Measurements from ENCODE around the gene KANK3. TPM values are rescaled to one million over a fixed set of nuclear protein-coding genes. Genes with fewer than 3 reads are reported as not detected.
"Not testable (repeated sequence)": the region's sequence is repeated elsewhere in the genome, so short reads cannot be mapped to it uniquely, and the experiment has no call there.

Gene KANK3
- total RNA-seq, 2 experiments from 2014 or later: 2.3 to 2.9 TPM

DNA sequence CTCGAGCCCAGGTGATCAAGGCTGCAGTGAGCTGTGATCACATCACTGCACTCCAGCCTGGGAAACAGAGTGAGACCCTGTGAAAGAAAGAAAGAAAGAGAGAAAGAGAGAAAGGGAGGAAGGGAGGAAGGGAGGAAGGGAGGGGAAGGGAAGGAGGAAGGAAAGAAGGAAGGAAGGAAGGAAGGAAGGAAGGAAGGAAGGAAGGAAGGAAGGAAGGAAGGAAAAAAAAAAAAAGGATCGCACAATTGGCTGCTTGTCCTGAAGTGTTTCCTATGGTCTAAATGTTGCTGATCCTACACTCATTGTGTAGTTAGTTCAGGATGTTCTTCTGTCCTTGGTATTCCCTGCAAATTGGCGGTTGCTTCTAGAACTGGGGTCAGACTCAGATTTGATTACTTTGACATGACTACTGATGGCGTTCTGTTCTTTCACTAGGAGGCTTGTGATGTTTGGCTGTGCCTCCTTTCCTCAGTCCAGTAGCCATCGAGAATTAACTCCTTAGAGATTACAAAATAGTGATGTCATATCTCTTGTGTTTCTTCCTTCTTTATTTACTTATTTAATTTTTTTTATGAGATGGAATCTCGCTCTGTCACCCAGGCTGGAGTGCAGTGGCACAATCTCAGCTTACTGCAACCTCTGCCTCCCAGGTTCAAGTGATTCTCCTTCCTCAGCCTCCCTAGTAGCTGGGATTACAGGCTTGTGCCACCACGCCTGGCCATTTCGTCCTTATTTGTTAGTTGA lies 6.7 kb upstream of the KANK3 start:
- POLR2A ChIA-PET: not testable (repeated sequence)
- CTCF ChIA-PET: interaction anchor here (0.6 kb wide), 1 partner anchor 16 kb away, joined by 5 read pairs; no protein-coding TSS in a partner anchor
- intact Hi-C loops (cut with micrococcal nuclease): loop anchor here (5.0 kb wide), 1 partner anchor 228 kb away; the partner anchor contains the start of gene MYO1F

DNA sequence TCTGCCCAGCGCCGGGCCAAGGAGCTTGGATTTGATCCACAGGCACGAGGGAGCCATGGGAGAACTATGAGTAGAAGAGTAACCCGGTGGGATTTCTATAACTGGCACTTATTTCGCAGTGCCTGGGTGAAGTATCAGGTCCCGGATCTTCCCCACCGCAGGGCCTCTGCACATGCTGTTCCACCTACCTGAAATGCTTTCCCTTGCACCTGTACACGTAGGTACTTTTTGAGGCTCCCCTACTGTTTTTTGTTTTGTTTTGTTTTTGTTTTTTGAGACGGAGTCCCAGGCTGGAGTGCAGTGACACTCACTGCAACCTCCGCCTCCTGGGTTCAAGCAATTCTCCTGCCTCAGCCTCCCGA lies 402 bp upstream of the KANK3 start:
- Mint-ChIP-seq H3K36me3 (no peaks in the 10 kb centered on the region), H3K4me3 (peak overlapping the region; percentile 69), H3K4me1 (ENCODE audit: low read depth) (peaks cover 10% of the 10 kb centered on the region), H3K9me3 (no peaks in the 10 kb centered on the region), H3K27ac (no peak overlapping the region), H3K27me3 (no peaks in the 10 kb centered on the region)
- DNase-seq: no peak
- intact Hi-C loops (cut with micrococcal nuclease): no loop called here
- CTCF ChIA-PET: interaction anchor here (1.1 to 3.2 kb wide), 3 partner anchors 10 to 237 kb away, joined by 3 to 23 read pairs (median 4); partner anchors contain the start of gene MARCHF2
- POLR2A ChIA-PET: interaction anchor here (1.5 kb wide), 1 partner anchor 9 kb away, joined by 3 read pairs; no protein-coding TSS in a partner anchor

More for the DNA sequence above, 6.7 kb upstream of the KANK3 start:
- H3K27ac Mint-ChIP-seq; H3K9me3 Mint-ChIP-seq; H3K4me3 Mint-ChIP-seq; DNase-seq; H3K4me1 Mint-ChIP-seq (ENCODE audit: low read depth); H3K36me3 Mint-ChIP-seq: not testable (repeated sequence)
- H3K27me3 Mint-ChIP-seq: peaks cover 12% of the 10 kb centered on the region

DNA sequence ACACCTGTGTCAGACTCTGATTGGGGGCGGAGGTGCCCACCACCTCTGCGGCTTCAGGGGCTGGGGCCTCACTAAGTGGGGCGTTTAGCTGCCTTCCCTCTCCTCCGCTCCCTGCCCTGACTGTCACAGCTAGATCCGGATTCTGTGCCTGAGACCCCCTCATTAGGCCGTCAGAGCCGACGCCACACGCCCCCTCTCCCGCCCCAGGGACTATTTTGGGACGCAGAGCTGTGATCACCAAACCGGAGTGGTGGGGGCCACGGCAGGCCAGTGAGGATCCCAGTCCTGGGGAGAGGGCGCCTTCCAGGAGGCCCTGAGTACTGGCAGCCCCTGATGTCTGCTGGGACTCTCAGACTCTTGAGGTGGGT lies 762 bp downstream of the KANK3 start:
- ChIA-PET POLR2A (interaction anchor here (1.5 kb wide), 1 partner anchor 8 kb away, joined by 3 read pairs; no protein-coding TSS in a partner anchor), CTCF (interaction anchor here (0.6 to 3.2 kb wide), 2 partner anchors 11 to 135 kb away, joined by 3 to 23 read pairs; no protein-coding TSS in a partner anchor)
- H3K9me3 Mint-ChIP-seq: no peaks in the 10 kb centered on the region
- peaks cover 10% of the 10 kb centered on the region for H3K4me1 Mint-ChIP-seq (ENCODE audit: low read depth)
- no peak for DNase-seq
- H3K27ac Mint-ChIP-seq: no peak overlapping the region
- H3K36me3 Mint-ChIP-seq: no peaks in the 10 kb centered on the region
- intact Hi-C loops (cut with micrococcal nuclease): no loop called here
- H3K4me3 Mint-ChIP-seq: peak overlapping the region; percentile 39
- H3K27me3 Mint-ChIP-seq: peaks cover 6% of the 10 kb centered on the region

DNA sequence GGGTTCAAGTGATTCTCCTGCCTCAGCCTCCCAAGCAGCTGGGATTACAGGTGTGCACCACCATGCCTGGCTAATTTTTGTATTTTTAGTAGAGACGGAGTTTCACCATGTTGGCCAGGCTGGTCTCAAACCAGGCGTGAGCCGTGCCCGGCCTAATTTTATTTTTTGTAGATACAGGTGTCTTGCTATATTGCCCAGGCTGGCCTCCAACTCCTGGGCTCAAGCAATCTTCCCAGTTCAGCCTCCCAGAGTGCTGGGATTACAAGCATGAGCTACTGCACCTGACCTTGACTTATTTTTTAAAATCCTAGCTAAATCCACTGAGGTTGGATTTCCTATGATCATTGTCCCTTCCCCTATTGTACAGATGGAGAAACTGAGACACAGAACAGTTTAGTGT lies 1.6 kb downstream of the KANK3 start:
- H3K27ac Mint-ChIP-seq; H3K9me3 Mint-ChIP-seq; H3K4me3 Mint-ChIP-seq; DNase-seq; H3K27me3 Mint-ChIP-seq; intact Hi-C loops (cut with micrococcal nuclease); POLR2A ChIA-PET; H3K36me3 Mint-ChIP-seq: not testable (repeated sequence)
- peaks cover 10% of the 10 kb centered on the region for H3K4me1 Mint-ChIP-seq (ENCODE audit: low read depth)
- CTCF ChIA-PET: interaction anchor here (1.0 kb wide), 1 partner anchor 13 kb away, joined by 12 read pairs; no protein-coding TSS in a partner anchor

DNA sequence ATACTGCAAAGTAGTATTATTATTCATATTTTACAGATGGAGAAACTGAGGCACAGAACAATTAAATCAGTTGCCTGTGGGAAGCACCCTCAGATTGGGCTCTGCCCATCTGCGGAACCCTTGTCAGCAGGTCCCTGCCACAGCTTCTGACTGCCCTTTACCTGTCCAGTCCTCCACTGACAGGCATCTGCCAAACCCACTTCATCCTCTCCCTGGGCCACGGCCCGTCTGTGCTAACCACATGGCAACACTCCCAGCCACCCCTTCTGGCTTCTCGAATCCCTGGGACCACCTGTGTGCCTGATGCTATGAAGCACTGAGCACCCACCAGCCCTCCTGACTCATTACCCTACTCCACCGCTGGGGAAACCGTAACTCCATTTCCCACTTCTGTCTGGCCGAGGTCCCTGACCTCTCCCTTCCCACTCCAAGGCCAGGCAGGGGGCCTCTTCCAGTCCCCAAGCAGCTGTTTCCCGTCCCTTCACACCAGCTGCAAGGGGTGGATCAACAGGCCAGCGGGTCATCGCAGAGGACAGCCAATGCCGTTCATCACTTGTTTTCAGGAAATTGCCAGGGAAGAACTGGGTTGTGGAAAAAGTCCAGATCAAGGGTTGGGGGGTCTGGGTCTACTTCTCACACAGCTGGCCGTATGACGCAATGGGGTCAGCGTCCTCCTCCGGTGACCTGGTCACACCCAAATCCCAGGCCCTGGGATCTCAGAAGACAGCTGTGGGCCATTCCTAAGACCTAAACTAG lies 2.5 kb downstream of the KANK3 start:
- CTCF ChIA-PET: interaction anchor here (1.0 kb wide), 1 partner anchor 14 kb away, joined by 12 read pairs; no protein-coding TSS in a partner anchor
- no peaks in the 10 kb centered on the region for H3K36me3 Mint-ChIP-seq
- H3K9me3 Mint-ChIP-seq: no peaks in the 10 kb centered on the region
- no peak overlapping the region for H3K4me3 Mint-ChIP-seq
- peaks cover 15% of the 10 kb centered on the region for H3K27me3 Mint-ChIP-seq
- intact Hi-C loops (cut with micrococcal nuclease): no loop called here
- peaks cover 13% of the 10 kb centered on the region for H3K4me1 Mint-ChIP-seq (ENCODE audit: low read depth)
- POLR2A ChIA-PET: no interaction called here
- no peak overlapping the region for H3K27ac Mint-ChIP-seq
- no peak for DNase-seq

DNA sequence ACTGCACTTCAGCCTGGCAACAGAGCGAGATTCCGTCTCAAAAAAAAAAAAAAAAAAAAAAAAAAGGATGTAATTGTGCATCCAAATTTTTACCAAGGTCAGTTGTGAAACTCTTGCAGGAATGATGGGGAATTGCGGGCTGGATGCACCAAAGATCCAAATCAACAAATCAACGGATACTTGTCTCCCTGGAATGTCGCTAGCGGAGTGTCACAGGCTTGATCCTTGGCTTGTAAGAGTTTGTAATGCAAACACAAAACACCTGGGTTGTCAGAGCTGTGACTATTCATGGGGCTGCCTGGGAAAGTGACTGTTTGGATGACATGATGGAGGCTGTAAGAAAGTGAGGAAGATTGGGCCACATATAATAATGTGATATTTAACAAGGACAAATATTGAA lies 4.2 kb downstream of the KANK3 start:
- H3K9me3 Mint-ChIP-seq: no peaks in the 10 kb centered on the region
- ChIA-PET POLR2A (no interaction called here), CTCF (no interaction called here)
- no peaks in the 10 kb centered on the region for H3K36me3 Mint-ChIP-seq
- no peak overlapping the region for H3K4me3 Mint-ChIP-seq
- peaks cover 20% of the 10 kb centered on the region for H3K27me3 Mint-ChIP-seq
- no peak for DNase-seq
- H3K4me1 Mint-ChIP-seq (ENCODE audit: low read depth): peaks cover 15% of the 10 kb centered on the region
- H3K27ac Mint-ChIP-seq: no peak overlapping the region
- intact Hi-C loops (cut with micrococcal nuclease): no loop called here

DNA sequence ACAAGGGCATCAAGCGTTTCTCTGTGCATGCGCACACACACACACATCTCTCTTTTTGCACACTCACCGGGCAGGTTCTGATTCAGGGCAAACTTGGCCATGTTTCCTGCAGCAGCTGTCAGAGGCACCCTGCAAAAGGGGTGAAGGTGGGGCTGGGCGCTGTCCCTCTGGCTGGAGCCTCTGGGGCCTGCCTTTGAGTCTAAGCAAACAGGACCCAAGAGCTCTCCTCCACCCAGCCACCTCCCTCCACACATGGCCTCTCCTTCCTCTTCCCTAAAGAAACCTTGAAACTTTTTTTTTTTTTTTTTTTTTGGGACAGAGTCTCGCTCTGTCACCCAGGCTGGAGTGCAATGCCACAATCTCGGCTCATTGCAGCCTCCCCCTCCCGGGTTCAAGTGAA lies 5.3 kb downstream of the KANK3 start:
- Mint-ChIP-seq H3K4me1 (ENCODE audit: low read depth) (peaks cover 13% of the 10 kb centered on the region), H3K36me3 (no peaks in the 10 kb centered on the region), H3K9me3 (no peaks in the 10 kb centered on the region), H3K27ac (no peak overlapping the region), H3K27me3 (peaks cover 22% of the 10 kb centered on the region), H3K4me3 (no peak overlapping the region)
- intact Hi-C loops (cut with micrococcal nuclease): no loop called here
- ChIA-PET CTCF (no interaction called here), POLR2A (no interaction called here)
- DNase-seq: no peak

DNA sequence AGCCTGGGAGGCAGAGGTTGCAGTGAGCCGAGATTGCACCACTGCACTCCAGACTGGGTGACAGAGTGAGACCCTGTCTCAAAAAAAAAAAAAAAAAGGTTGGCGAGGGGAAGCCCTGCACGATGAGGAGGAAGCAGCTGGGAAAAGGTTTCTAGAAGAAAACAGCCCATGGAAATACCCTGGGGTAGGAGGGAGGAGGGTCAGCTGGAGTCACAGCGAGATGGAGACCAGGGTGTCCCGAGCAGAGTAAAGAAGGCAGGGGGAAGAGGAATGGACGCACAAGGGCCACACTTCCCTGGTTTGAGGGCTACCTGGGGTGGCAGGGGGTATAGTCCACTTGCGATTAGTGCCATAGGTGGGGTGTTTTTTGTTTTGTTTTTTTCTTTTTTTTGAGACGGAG lies 6.4 kb downstream of the KANK3 start:
- DNase-seq: no peak
- peaks cover 8% of the 10 kb centered on the region for H3K4me1 Mint-ChIP-seq (ENCODE audit: low read depth)
- no peaks in the 10 kb centered on the region for H3K36me3 Mint-ChIP-seq
- ChIA-PET POLR2A (no interaction called here), CTCF (interaction anchor here (1.2 to 3.1 kb wide), 5 partner anchors 12 to 146 kb away, joined by 4 to 21 read pairs (median 7); no protein-coding TSS in a partner anchor)
- H3K27me3 Mint-ChIP-seq: peaks cover 22% of the 10 kb centered on the region
- intact Hi-C loops (cut with micrococcal nuclease): no loop called here
- H3K27ac Mint-ChIP-seq: no peak overlapping the region
- no peak overlapping the region for H3K4me3 Mint-ChIP-seq
- no peaks in the 10 kb centered on the region for H3K9me3 Mint-ChIP-seq

DNA sequence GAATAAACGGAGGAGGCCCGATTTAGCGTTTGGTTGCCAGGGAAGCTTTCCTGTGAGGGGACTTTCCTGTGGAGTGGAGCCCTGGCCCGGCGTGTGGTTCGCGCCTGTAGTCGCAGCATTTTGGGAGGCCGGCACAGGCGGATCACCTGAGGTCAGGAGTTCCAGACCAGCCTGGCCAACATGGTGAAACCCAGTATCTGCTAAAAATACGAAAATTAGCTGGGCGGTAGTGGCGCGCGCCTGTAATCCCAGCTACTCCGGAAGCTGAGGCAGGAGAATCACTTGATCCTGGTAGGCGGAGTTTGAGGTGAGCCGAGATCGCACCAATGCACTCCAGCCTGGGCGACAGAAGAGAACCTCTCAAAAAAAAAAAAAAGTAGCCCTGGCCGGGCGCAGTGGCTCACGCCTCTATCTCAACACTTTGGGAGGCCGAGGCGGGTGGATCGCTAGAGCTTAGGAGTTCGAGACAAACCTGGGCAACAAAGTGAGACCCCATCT lies 6.9 kb downstream of the KANK3 start:
- Mint-ChIP-seq H3K9me3 (no peaks in the 10 kb centered on the region), H3K27ac (no peak overlapping the region), H3K36me3 (no peaks in the 10 kb centered on the region), H3K4me1 (ENCODE audit: low read depth) (peaks cover 8% of the 10 kb centered on the region), H3K4me3 (peak overlapping the region; percentile 52), H3K27me3 (peaks cover 22% of the 10 kb centered on the region)
- ChIA-PET CTCF (interaction anchor here (0.9 to 3.1 kb wide), 10 partner anchors 8 to 147 kb away, joined by 3 to 21 read pairs (median 4); partner anchors contain the start of gene HNRNPM), POLR2A (no interaction called here)
- intact Hi-C loops (cut with micrococcal nuclease): no loop called here
- DNase-seq: no peak

DNA sequence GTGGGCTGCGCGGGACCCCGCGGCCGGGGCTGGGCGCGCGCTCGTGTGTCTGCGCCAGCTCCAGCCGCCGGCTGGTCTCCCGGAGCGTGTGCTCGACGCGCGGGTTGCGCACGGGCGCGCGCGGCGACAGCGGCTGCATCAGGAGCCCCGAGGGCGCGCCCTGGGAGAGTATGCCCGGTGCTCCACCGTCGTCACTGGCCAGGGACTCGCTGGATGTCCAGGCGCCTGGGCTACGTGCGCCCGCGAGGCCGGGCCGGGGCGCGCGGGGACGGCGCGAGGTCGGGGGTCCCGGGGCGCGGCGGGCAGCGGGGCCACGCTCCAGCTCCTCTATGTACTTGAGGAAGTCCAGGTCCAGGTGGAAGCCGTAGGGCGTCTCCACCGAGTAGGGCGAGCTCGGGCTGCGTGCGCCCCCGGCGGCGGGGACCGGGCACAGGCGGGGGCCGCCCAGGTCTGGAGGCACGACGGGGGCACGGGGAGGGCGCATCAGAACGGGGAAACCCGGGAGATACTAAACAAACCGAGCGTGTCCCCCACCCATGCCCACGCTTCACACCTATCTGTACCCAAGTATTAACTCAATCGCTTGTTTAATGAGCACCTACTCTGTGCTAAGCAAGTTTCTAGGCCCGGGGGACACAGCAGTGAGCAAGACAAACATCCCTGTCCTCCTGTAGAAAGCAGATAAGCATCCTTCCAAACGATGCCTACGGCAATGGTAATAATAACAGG lies 7.6 kb downstream of the KANK3 start:
- Mint-ChIP-seq H3K36me3 (no peaks in the 10 kb centered on the region), H3K27me3 (peaks cover 22% of the 10 kb centered on the region), H3K4me3 (peak overlapping the region; percentile 52), H3K4me1 (ENCODE audit: low read depth) (peaks cover 6% of the 10 kb centered on the region), H3K9me3 (no peaks in the 10 kb centered on the region), H3K27ac (no peak overlapping the region)
- ChIA-PET POLR2A (interaction anchor here (0.7 to 1.0 kb wide), 2 partner anchors 12 to 28 kb away, joined by 3 read pairs; no protein-coding TSS in a partner anchor), CTCF (interaction anchor here (0.9 to 3.1 kb wide), 16 partner anchors 9 to 246 kb away, joined by 3 to 21 read pairs (median 5); partner anchors contain the start of genes HNRNPM, NDUFA7, RPS28 and ZNF414)
- peak; percentile 55 for DNase-seq
- intact Hi-C loops (cut with micrococcal nuclease): no loop called here

DNA sequence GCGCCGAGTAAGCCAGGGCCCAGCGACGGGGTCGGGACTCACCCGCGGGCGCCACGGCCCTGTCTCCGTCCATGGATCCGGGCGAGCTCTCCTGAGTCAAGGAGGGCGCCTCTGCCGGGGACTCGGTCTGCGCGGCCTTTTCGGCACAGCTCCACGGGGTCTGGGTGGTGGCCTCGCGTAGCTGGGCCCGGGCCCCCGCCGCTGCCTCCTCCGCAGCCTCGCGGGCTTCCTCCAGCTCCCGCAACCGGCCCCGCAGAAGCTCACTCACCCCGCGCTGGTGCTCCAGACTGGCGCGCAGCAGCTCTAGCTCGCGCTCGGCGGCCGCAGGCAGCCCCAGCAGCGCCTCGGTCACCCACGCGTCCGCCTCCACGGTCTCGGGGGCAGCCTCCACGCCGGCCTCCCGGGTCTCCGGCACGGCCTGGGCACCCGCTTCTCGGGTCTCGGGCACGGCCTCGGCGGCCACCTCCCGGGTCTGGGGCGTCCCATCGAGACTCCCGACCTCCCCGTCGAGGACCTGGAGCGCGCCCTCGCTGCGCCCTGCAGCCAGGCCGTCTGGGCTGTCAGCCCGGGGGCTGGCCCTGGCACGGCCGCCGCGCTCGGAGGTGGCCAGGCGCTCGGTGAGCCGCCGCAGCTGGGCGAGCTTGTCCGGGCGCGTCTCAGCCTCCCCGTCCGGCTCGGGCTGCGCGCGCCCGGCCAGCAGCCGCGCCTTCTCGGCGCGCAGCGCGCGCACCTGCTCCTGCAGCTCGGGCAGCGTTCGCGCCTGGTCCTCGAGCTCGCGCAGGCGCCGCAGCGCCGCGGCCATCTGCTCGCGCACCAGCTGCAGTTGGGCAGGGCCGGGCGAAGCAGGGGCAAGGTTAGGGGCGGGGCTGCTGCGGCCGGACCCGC lies 8.4 kb downstream of the KANK3 start:
- Mint-ChIP-seq H3K4me3 (no peak overlapping the region), H3K27ac (no peak overlapping the region), H3K9me3 (no peaks in the 10 kb centered on the region), H3K27me3 (peaks cover 22% of the 10 kb centered on the region), H3K4me1 (ENCODE audit: low read depth) (peaks cover 5% of the 10 kb centered on the region), H3K36me3 (no peaks in the 10 kb centered on the region)
- intact Hi-C loops (cut with micrococcal nuclease): no loop called here
- CTCF ChIA-PET: interaction anchor here (0.7 to 3.1 kb wide), 16 partner anchors 9 to 364 kb away, joined by 3 to 21 read pairs (median 4); partner anchors contain the start of genes HNRNPM, MARCHF2, NDUFA7 and RPS28
- DNase-seq: peak; percentile 55
- POLR2A ChIA-PET: interaction anchor here (0.7 to 1.5 kb wide), 5 partner anchors 8 to 27 kb away, joined by 3 to 4 read pairs (median 3); partner anchors contain the start of genes KANK3, NDUFA7 and RPS28
